DLD1 (cell line): ENCODE data around the gene KCNF1.

ENCODE experiments used
- in situ Hi-C: cut with HindIII; loops from 2 replicates; pipeline ENCODE4 v1.10.0; 2017; ENCODE audit warnings: low sequenced_read_pairs

KCNF1 gene

DNA sequence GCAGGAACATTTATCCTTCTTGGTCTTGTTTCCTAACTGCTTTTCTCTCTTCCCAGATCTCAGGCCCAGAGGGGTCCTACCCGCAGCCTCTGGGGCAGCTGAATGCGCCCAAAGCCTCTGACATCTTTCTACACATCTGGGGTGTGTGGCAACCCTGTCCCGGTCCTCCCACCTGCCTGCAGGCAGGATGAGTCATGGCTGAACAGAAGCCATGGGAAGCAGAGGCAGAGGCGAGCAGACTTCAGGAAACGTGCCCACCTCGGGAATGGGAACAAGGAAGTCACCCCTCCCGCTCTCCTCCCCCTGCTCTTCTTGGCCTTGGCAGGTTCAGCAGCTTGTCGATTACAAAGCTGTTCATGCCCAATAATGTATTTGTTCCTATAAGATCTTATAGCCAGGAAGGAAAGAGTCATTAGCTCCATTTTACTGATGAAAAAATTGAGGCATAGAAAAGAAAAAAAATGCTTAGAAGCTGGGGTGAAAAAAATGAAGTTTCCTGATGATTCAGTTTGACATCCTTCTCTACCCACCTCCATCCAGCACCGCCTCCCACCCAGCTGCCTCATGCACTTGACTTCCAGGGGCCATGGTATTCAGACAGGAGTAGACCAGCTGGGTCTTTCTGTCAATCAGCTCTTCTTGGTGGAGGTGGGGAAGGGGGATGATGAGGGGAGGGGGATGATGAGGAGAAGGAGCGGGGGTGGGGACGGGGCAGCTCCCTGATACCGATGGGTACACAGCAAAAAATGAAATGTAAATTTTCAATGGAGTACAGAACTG, 10.4 kb upstream of the KCNF1 start:
- in situ Hi-C loops, result loop anchor here (5.0 kb wide), 1 partner anchor 69 kb away; no protein-coding TSS in a partner anchor

DNA sequence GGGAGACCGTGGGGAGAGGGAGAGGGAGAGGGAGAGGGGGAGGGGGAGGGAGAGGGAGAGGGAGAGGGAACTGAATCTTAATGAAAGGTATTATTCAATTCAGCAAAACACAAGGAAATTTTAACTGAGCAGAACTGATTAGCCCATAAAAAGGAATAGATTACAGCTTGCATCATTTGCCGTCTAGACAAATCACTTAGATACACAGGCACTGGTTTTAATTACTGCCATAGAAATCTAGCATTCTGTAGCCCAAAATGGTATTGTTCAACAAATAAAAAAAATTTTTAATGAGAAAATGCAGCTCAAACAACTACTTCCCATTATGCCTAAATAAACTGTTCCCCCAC, 7.9 kb upstream of the KCNF1 start:
- in situ Hi-C loops, result loop anchor here (5.0 kb wide), 1 partner anchor 72 kb away; no protein-coding TSS in a partner anchor

DNA sequence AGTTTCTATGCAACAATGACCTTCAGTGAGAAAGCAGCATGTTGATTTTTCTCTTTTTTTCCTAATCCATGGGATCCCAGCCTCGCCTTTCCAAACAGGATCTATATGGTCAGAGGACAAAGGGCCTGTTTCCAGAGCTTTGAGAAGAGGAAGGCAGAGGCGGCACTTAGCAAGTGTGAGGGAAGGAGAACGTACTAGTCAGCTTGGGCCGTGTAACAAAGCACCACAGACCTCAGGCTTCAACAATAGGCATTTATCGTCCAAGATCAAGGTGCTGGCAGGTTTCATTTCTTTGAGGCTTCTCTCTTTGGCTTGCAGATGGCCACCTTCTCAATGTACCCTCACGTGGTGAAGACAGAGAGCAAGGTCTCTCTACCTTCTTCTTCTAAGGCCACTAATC, 7.3 kb upstream of the KCNF1 start:
- in situ Hi-C loops, result loop anchor here (5.0 kb wide), 1 partner anchor 72 kb away; no protein-coding TSS in a partner anchor

GRCh38 chr2:10905006-10905861, 6.5 kb upstream of the KCNF1 start:
- in situ Hi-C loops, result no loop called here

DNA sequence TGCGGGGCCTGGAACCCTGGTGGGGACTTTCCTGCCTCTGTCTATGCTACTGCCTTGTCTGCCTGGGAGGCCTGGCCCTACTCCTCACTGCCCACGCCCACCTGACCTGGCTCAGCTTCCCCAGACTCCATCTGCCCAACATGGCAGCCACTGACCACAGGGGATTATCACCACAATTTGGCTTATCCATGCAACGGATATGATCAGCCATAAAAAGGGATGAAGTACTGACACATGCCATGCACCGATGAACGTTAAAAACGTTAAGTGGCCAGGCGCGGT, 5.9 kb upstream of the KCNF1 start:
- in situ Hi-C loops, result no loop called here

DNA sequence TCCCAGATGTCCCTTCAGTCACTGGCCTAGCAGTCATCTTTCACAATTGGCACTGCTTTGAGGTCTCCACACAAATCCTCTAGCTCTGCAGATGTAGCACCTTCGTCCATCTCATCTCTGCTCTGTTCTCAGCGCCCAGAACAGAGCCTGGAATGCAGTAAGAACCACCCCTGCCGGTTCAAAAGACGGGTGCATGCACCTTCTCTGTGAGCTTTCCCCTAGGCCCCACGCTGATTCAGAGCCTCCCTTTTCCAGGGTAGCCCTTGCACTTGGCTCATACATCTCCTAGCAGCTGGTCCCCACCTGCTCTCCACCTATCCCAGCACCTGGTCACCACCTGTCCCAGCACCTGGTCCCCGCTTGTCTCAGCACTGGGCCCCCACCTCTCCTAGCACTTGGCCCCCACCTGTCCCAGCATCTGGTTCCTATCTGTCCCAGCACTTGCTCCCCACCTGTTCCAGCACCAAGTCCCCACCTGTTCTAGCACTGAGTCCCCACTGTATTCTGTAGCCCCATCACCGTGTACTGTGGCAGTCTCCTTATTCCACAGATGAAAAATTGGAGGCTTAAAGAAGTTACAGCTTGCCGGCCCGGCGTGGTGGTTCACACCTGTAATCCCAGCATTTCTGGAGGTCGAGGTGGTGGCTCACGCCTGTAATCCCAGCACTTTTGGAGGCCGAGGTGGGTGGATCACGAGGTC, 4.7 kb upstream of the KCNF1 start:
- in situ Hi-C loops, result no loop called here

DNA sequence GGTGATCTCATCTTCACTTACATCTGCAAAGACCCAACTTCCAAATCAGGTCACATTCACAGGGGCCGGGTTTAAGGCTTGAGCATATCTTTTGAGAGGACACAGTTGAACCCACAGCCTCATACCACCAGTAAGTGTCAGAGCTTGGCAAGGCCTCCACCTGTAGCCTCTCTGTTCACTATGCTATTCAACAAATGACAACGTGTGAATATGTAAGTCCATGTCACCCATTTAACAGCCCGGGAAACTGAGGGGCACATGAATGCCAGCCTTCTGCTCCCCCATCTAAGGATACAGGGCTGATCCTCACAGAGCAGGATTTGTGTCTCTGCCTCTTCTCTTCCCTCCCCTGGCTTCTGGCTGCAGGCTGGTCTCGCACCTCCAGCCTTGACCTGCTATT, 3.5 kb upstream of the KCNF1 start:
- in situ Hi-C loops, result no loop called here

DNA sequence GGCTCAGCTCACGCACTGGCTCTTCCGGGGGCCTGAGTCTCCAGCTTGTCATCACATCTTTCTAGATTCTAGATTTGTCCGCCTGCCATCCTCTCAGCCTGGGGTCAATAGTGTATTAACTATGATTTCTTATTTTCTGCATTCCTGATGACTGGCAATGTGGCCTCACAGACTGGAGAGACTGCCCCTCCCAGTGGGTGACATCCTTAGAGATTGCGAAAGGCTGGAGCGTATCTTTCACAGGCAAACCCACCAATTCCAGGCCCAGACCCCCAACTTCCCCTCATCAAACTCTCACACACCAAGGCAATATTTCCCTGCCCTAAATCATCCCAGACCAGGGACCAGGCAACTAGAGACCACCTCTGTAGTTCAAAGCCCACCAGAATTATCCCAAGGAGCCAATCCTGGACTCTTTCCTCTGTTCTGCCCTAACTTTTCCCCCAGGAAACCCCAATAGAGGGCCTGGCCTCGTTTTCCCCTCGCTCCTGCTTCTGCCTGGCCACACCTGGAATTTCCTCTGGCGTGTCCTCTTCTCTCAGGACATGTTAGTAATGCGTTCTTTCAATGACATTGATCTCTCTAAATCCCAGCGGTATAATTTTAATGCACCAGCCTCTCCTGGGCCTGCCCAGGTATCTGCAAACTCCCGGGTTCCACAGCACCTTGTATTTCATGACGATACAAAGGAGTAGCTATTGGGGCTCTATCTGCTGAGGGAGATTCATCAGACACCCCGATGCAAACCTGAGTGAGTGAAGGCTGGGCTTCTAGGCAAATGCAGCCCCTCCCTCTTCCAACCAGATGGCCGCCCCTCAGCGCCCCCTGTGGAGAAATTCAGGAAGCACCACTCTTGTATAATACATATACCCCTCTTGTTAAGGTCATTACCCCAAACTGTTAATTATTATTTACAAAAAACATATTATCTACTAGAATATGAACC, 2.4 kb upstream of the KCNF1 start:
- in situ Hi-C loops, result no loop called here

- in situ Hi-C loops, result no loop called here
These were observed 1.8 kb upstream of the KCNF1 start for GRCh38 chr2:10909996-10910341.

DNA sequence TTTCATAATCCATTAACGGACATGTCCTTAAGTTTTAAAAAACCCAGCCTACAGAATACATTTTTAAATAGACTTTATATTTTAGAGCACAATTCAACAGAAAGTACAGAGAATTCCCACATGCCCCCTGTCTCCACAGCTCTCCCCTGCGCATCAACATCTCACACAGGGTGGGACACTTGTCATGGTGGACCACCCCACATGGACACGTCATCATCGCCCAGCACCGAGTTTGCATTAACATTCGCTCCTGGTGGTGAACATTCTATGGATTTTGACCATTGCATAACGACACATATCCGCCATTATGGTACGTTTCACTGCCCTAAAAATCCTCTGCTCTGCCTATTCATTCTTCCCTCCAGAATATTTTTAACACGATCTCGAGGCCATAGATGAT, 1.1 kb upstream of the KCNF1 start:
- in situ Hi-C loops, result no loop called here

GRCh38 chr2:10912076-10912731, 470 bp downstream of the KCNF1 start:
- in situ Hi-C loops, result no loop called here

- in situ Hi-C loops, result no loop called here
These were observed 1.2 kb downstream of the KCNF1 start for GRCh38 chr2:10912796-10913455.

- in situ Hi-C loops, result no loop called here
These were observed 2.0 kb downstream of the KCNF1 start for GRCh38 chr2:10913501-10914271.

- in situ Hi-C loops, result no loop called here
These were observed 2.5 kb downstream of the KCNF1 start for GRCh38 chr2:10914272-10914693.

- in situ Hi-C loops, result no loop called here
These were observed 3.5 kb downstream of the KCNF1 start for GRCh38 chr2:10915236-10915635.

DNA sequence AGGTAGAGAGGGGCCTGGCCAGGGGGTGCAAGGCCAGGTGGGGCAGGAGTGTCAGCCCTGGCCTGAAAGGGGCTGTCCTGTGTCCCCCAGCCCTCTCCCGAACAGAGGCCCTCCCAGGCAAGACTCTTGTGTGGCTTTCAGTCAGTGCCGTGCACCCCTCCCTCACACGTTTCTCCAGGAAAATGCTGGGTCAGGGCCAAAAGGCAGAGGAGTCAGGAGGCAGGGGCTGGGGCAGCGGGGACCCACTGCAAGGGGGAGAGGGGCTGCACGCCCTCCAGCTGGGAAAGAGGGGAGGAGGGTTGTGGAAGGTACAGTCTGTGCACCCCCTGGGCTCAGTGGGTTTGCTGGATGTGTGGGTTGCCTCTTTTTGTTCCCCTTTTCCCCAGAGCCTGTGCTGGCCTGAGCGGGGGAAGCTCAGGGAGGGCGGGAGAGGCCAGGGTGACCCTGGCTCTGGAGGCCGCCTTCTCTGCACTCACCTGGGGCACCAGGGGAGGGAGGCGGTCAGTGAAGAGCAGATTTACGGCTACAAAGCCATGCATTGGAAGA, 4.1 kb downstream of the KCNF1 start:
- in situ Hi-C loops, result no loop called here

GRCh38 chr2:10916953-10917352, 5.2 kb downstream of the KCNF1 start:
- in situ Hi-C loops, result no loop called here

GRCh38 chr2:10917927-10918326, 6.2 kb downstream of the KCNF1 start:
- in situ Hi-C loops, result no loop called here
